HG03045 (cell line): ENCODE measurements around the gene ZDHHC3.
"Not testable (repeated sequence)": the region's sequence is repeated elsewhere in the genome, so short reads cannot be mapped to it uniquely, and the experiment has no call there.

Source experiments
- ATAC-seq: cut with Tn5 transposase; IDR thresholded peaks from one replicate; pipeline ENCODE4 v1.9.1; 2021; ENCODE audit warnings: mild to moderate bottlenecking, moderate library complexity; ENCODE audit not compliant: unreplicated experiment

ZDHHC3 gene

GRCh38 chr3:44966795-44967278, 9.1 kb downstream of the ZDHHC3 start:
- ATAC-seq: no peak

DNA sequence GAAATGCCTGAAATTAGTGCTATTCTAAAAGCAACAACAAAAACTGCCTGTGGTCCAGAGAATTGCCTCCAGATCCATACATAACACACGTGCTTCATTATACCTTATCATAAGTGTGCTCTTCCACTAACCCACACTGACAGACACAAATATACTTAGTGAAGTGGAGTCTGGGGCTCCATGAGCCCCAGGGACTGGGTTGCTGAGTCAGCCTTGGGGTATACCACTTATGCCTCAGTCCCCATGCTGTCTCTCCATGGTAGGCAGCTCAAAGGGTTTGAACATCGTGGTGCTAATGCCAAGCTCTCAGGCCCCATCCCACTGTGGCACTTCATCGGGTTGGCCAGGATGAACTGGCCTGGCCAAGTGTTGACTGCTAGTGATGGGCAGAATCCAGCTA, 10.8 kb downstream of the ZDHHC3 start:
- ATAC-seq: no peak

DNA sequence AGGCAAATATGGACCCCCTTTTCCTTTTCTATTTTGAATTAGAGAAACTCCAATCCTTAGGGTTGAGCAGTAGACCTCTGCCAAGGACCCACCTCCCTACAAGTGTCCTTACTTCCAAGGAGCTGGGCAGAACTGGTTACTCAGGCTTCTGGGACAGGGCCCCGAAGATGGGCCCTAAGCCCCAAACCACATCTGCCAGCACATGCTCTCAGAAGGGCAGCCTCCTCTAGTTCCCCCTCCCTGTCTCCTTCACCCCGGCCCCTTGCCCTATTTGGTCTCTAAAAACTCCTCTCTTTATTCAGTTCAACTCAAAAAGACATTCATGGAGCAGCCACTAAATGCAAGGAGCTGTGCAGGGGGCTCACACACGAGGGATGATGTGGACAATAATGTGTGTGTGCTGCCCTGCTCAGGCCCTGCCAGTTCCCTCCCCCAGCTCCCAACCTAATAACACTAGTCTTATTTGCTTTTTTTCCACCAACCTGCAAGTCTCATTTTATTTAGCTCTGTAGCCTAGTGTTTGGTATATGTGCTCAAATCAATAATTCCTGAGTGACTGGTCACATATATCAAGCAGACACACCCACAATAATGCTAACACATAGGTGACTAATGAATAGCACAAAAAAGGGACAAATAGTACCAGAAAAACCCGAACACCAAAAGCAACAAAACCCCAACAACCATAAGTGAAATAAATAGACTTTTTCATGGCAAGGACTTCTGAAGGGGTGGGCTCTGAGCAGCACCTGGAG, 12.2 kb downstream of the ZDHHC3 start:
- no peak for ATAC-seq

DNA sequence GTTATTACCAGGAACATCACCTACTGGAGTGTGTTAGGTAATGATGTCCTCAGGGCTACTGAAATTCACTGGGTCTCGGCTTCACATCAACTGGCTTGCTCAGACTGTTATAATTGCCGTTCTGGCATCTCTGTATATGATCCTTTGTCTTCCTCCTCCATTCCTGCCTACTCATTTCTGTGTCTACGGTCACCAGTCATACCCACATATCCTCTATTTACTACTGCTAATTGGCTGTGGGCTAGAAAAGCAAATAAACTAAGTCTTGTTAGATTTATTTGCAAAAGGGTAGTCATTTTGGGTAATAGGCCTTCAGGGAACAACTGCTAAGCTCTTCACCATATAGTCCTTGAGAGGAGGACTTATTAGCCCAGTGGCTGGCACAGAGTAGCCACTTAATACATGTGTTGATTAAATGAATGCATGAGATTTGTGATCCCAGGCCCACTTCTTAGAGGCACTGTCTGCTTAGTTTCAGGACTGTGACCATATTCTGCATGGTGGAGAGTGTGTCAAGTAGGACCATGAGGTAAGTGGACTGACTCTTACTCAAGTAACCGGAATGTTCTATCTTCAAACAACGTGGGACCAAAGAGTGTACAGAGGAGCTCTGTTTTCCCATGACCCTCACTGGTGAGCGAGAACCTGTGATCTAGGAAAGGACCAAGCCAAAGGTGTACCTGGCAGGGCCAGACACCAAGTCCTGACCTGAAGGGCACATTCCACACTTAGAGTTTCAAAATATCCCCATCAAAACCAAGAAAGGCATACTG, 13.2 kb downstream of the ZDHHC3 start:
- no peak for ATAC-seq

GRCh38 chr3:44961888-44962287, 14.1 kb downstream of the ZDHHC3 start:
- no peak for ATAC-seq

DNA sequence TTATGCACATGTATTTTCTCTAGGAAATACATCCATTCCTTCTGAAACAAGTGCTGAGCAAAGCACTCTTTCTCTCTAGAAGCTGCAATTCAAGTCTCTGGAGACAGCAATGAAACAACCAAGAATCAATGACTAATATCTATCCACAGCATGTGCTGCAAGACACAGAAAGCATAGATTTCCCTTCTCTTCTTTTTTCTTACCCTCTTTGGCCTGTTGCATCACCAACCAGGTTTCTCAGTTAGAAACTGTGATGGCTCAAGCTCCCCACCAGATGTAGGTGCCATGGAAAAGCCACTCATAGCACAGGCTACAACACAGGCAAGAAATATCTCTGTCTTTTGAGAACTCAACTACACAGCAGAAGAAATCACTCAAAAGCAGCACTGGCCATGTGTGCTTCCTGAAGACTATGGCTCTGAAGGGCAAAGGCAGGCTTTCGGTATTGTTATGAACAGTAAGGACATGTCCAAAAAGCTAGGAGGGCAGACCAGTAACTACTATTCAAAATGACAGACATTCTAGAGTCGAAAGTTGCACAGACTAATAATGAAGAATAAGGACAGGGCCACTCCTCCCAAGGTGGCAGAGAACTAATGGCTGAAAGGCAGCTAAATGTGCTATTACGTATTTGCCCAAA, 15.5 kb downstream of the ZDHHC3 start:
- no peak for ATAC-seq

DNA sequence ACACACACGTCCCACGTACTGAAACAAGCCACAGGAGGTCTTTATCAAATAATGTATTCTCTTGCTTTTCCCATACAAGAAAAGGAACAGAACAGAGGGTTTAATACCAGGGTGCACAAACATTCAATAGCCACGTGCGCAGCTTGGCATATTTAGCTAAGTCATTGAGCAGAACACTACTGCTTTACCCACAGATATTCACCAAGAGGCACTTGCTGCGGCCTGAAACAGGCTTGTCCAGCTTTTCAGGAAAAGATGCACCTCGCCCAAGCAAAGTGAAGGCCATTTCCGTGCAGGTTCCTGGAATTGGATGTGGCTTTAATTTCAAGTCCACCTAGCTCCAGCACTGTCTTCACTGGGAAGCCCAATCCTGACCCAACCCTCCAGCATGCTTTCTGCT, 17.6 kb downstream of the ZDHHC3 start:
- no peak for ATAC-seq

GRCh38 chr3:44957986-44958385, 18.0 kb downstream of the ZDHHC3 start:
- no peak for ATAC-seq

GRCh38 chr3:44955917-44956316, 20.1 kb downstream of the ZDHHC3 start:
- no peak for ATAC-seq

DNA sequence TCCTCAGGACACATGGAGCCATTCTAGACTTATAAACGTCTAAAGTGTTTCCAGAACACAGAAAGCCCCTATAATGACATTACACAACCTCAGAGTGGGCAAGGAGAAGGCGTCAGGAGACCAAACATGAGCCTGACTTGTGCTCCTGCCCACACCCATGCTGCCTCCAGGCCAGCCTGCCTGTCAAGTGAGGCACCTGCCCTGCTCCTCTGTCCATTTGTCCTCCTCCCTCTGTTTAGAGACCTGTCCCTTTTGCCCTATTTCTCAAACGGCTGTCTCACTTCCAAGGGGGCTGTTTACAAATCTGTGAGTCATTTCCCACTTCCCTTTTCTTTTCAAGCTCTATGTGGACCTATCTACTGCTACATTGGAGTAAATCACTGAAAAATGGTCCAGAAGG, 21.0 kb downstream of the ZDHHC3 start:
- ATAC-seq: no peak

DNA sequence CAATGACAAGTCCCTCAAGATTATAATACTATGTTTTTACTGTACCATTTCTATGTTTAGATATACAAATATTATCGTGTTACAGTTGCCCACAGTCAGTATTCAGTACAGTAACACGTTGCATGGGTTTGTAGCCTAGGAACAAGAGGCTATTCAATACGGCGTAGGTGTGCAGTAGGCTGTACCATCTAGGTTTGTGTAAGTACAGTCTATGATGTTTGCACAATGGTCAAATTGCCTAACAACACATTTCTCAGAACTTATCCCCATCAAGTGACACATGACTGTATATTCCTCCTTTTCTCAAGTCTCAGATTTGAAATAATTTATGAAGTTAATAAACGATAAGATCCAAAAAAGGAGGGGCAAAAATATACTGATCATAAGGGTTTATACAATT, 21.7 kb downstream of the ZDHHC3 start:
- no peak for ATAC-seq

DNA sequence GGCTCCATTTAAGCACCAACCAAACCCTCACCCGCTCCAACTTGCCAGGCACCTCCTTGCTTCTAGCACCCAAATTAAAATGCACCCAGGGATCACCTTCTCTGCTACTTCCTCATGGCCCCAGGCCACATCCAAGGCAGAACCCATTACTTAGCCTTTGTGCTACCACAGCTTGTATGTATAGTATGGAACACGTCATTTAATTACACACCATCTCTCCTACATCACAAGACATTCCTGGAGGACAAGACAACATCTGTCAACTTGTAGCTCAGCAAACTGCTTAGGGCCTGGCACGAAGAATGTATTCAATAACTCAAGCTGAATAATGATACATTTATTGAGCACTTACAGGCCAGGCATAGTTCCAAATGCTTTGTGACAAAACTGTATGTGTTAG, 23.3 kb downstream of the ZDHHC3 start:
- no peak for ATAC-seq

DNA sequence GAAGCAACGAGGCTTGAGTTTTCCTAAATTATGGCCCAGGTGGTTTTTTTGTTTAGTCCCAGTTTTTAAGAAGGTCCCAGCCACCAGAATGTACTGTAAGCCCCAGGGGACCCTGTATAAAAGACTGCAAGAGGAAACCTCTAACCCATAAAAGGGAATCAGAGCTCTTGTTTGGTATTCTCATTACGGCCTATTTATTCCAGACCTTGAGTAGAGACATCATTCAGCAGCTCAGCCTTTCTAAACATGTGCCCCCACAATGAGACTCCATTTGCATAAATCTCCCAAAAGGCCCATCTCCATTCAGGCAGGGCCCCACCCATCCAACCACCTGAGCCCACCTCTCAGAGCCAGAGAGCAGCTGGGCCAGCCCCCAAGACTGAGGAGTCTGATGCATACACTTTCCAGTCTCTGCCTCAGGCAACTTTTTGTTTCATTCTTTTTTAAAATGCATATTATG, 25.7 kb downstream of the ZDHHC3 start:
- ATAC-seq: no peak

- not testable (repeated sequence) for ATAC-seq
Observed at GRCh38 chr3:44949770-44950169, 26.2 kb downstream of the ZDHHC3 start.

GRCh38 chr3:44948239-44948638, 27.7 kb downstream of the ZDHHC3 start:
- no peak for ATAC-seq

GRCh38 chr3:44942202-44942921, 33.6 kb downstream of the ZDHHC3 start:
- no peak for ATAC-seq

DNA sequence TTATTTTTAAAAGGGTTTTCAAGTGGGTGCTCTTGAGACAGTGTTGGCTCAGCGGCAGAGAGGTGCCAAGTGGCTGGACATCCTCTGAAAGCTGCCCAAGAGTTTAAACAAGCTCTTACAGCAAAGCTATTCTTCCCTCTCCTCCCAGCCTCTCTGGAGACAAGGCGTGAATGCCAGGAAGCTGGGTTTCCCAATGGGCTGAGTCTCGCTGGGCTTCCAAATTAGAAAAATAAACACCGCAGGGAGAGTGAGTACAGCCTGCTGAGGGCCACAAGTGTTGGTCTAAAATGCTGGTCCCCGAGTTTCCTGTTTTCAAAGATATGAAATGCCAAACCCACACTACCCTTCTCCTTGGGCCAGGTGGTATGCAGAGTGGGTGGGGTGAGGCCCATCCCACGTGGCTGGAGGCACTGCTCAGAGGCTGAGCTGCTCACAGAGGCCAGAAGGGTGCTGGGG, 36.4 kb downstream of the ZDHHC3 start:
- ATAC-seq: no peak

DNA sequence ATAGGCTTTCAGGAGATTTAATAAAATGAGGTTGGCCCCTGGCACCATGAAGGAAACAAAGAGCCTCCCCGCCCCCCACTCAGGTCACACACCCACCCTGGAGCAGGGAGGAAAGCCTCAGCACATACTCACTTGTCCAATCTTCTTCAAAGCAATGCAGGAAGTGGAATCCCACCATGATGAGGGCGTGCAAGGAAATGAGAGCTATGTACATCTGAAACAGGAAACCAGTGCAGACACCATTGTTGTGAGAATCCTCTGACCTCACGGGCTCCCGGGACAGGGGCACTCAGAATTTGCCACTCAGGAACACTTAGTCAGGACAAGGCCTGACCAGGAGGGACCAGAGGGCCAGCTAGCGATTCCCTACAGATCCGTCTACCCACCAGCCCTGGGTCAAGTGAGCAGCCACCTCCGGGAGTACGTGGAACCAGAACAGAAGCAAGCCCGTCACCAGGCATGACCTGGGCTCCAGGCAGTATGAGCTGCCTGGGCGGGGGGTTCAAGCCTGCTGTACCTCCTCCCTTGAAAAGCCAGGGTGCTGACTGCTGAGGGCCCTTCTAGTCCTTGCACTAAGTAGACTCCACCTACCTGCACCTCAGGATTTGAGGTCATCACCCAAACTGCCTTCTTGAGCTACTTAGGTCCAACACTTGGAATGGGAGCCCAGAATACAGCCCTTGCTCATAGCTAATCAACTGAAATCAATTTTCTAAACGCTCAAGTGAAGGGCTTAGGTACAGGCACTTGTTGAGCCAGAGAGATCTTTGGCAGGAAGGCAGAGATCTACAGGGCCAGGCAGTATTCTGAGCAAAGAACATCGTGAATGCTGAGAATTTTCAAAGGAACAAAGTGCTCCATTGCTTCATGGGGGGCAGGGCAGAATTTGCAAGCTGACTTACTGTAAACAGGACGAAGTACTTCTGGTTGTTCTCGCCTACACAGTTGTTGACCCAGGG, 42.7 kb downstream of the ZDHHC3 start:
- ATAC-seq: no peak

DNA sequence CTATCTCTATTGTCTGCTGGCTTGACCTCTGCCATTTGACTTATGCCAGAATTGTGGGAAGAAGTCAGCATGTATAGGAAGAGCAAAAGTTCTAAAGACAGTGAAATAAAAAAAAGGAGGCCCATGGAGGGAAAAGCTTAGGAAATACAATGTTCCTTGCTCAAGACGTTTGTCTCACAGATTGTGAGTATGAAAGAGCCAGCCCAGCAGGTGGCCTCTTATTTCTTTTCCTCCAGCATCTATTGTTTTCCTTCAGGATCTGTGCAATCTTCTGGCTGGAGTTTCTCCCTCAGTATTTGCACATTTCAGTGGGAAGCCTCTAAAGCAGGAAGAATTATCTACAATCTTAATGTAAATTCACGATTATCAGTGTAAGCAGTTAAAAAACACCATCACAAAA, 43.7 kb downstream of the ZDHHC3 start:
- no peak for ATAC-seq

DNA sequence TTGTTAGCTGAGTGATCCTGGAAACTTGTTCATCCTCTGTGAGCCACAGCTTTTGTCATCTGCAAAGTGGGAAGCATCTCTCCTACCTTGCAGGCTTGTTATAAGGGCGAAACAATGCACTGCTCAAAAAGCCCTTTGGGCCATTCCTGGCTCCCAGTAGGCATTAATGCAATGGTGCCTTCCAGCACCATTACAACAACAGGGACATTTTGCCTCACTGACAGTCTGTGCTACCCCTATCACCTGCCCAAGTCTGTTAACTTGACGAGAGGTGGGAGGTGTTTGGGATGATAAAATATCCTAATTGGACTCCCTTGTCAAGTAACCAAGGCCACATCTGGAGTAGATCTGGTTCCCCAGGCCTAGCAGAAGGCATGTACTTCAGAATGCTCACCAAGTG, 44.2 kb downstream of the ZDHHC3 start:
- ATAC-seq: no peak
